ENCODE data around the gene NLGN1. TPM values are rescaled to one million over a fixed set of nuclear protein-coding genes. Genes with fewer than 3 reads are reported as not detected.

NLGN1 gene
- total and polyA plus RNA-seq, 9 of the 15 experiments (the other 6 are each of a cell fraction or from before 2014, with no cell fraction given): under 0.01 to 0.01 TPM; not detected in 7

DNA sequence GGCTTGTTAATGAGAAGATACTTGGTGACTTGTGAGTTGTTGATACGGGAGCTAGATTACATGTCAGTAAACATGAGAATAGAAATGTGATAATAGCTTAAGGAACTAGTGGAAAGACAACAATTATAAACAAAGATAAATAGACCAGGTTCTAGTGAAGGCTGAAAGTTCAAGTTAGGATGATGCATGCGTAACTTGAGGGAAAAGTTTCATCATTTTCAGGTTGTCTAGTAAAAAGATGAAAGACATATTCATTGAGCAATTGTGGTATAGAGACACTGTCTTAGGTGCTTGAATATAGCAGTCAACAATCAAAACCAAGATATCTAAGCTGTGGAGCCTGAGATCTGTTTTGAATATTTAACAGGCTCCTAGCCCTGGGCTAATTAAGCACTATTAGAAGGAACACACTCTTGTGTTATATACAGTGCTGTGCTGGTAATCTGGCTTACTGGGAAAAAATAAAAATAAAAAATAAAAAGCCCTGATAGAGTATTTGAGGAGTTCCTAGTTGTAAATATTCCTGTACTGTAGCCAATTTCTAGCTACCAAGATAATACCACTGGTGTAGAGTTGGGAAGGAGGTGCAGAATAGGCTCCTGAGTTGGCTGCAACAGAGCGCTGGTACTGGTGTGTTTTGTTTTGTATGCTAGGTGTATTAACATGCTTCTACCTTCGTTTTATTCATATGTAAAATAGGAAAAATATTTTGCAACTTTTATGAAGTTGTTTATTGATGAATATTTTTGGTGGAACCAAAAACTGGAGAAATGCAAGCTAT is 68.5 kb downstream of the NLGN1 start:
- Histone ChIP-seq H3K27me3 (ENCODE audit: control insufficient read depth in 2 of 2, insufficient read depth in 2 of 2, low read length in 2 of 2) (no peaks in the 10 kb centered on the region), H3K79me2 (ENCODE audit: control insufficient read depth, insufficient read depth, low read length) (no peaks in the 10 kb centered on the region), H3K4me2 (ENCODE audit: insufficient read depth, low read length) (no peak overlapping the region), H3K27ac (ENCODE audit: extremely low read depth, low read depth, low read length) (no peak overlapping the region), H3K4me1 (replicated peaks in 1 of 2; ENCODE audit: control insufficient read depth in 2 of 2, insufficient read depth in 2 of 2, low read length in 2 of 2) (no peaks in the 10 kb centered on the region), H2AFZ (ENCODE audit: low read depth, low read length) (no peak overlapping the region), H4K20me1 (replicated peaks; ENCODE audit: control insufficient read depth, insufficient read depth, low read length) (no peaks in the 10 kb centered on the region), H3K9ac (ENCODE audit: insufficient read depth in 1 of 2, low read depth in 2 of 2, low read length in 2 of 2) (no peak overlapping the region), H3K9me3 (replicated peaks; ENCODE audit: control insufficient read depth, insufficient read depth, low read depth, low read length) (peaks cover 2% of the 10 kb centered on the region; the same call in 1 of the 2 replicates), H3K36me3 (ENCODE audit: control insufficient read depth, insufficient read depth, low read length) (no peaks in the 10 kb centered on the region), H3K4me3 (no peak overlapping the region), H3K9me1 (ENCODE audit: control insufficient read depth, insufficient read depth, low read length) (no peaks in the 10 kb centered on the region)
- ATAC-seq (no peak), FAIRE-seq (no peak), DNase-seq (ENCODE audit: extremely low read depth in 1 of 4, low spot score in 3 of 4) (no peak)
- BruUV-seq (replicated peaks): no TSS peak
- in situ Hi-C loops (cut with MboI): no loop called here
- intact Hi-C loops (cut with micrococcal nuclease): no loop called here
- TF ChIP-seq ZNF431 (CRISPR knock-in tag; IDR thresholded peaks at IDR 0.05) (no peak), BCLAF1 (IDR thresholded peaks at IDR 0.05; ENCODE audit: borderline replicate concordance in 1 of 2, control insufficient read depth in 1 of 2, low read depth in 2 of 2, low read length in 1 of 2) (no peak), DNMT1 (IDR thresholded peaks at IDR 0.05) (no peak), EGR1 (conservative IDR thresholded peaks at IDR 0.05) (no peak), NFE2 (IDR thresholded peaks at IDR 0.05; ENCODE audit: low read depth) (no peak), ZNF324 (CRISPR knock-in tag; IDR thresholded peaks at IDR 0.05) (no peak), FOXP4 (CRISPR knock-in tag; IDR thresholded peaks at IDR 0.05; ENCODE audit: borderline replicate concordance) (no peak), TBP (optimal IDR thresholded peaks at IDR 0.05; ENCODE audit: low read depth, low read length) (no peak)
- POLR2A ChIA-PET: no interaction called here
- CTCF ChIA-PET (ENCODE audit: low intra/inter-chr PET ratio): no interaction called here
- 0% methylated on average over 4 of the region's 4 CpGs for WGBS (ENCODE audit: insufficient coverage, low coverage, missing lambda C conversion rate)
